GM21737 (cell line): Measurements from ENCODE around the gene ERLEC1.
"Not testable (repeated sequence)": the region's sequence is repeated elsewhere in the genome, so short reads cannot be mapped to it uniquely, and the experiment has no call there.

Experiments
- ATAC-seq: cut with Tn5 transposase; IDR thresholded peaks from one replicate; pipeline ENCODE4 v1.9.1; 2021; ENCODE audit warnings: mild to moderate bottlenecking, moderate library complexity; ENCODE audit not compliant: unreplicated experiment

Gene ERLEC1, protein sequence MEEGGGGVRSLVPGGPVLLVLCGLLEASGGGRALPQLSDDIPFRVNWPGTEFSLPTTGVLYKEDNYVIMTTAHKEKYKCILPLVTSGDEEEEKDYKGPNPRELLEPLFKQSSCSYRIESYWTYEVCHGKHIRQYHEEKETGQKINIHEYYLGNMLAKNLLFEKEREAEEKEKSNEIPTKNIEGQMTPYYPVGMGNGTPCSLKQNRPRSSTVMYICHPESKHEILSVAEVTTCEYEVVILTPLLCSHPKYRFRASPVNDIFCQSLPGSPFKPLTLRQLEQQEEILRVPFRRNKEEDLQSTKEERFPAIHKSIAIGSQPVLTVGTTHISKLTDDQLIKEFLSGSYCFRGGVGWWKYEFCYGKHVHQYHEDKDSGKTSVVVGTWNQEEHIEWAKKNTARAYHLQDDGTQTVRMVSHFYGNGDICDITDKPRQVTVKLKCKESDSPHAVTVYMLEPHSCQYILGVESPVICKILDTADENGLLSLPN

DNA sequence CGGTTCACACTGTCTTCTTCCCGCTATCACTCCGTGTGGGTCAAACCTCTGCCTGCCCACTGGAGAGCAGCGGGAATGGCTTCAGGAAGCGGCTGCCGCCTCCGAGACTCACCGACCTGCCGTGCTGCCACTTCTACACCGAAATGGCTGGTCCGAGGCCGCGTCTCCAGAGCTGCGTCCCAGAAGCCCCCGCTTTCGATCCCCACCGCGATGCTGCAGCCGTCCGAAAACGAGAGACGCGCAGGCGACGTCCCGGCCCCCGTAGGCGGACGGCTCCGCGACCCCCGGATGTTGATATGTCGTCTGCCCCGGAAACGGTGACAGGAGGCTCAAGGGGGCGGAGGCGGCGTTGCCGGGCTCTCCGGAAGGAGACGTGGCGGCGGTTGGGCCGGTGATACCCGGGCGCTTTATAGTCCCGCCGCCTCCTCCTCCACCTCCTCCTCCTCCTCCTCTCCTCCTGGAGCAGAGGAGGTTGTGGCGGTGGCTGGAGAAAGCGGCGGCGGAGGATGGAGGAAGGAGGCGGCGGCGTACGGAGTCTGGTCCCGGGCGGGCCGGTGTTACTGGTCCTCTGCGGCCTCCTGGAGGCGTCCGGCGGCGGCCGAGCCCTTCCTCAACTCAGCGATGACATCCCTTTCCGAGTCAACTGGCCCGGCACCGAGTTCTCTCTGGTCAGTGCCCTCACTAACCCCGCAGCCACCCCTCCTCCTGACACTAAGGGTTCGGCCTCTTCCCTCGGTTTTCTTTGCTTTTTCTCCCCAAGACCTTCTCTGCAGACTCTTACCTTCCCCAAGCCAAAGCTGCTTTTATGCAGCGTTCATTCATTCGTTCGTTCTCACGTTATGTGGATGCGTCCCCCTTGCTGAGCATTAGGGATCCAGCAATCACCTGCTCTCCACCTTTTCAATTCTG, at the start of gene ERLEC1, which contains the start of gene ASB3:
Gene ERLEC1, plus strand, starts transcription at position 340 of the 909 bp plus-strand sequence. Its CDS starts 167 bp downstream, at position 507.
Gene ASB3, minus strand, starts transcription at position 249 of the 909 bp plus-strand sequence. CDS start 21,381 bp downstream, outside the sequence.
- ATAC-seq: peak; percentile 95

DNA sequence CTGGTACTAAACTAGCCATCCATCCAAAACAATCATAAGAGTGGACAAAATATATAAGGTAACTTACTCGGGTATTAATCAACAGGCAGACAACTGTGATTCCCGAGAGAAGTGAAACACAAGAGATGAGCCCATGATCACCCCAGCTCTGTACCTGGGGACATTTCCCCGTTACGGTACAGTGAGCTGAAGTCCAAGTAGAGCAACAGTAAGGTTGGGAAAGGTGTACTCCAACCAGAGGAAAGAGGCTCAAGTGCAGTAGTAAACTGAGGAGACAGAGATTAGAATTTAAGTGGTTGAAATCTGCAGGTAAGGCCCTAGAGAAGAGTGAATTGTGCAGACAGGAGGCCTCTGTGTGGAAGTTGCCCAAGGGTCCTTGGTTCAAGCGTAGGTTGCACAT, 49.8 kb upstream of the ERLEC1 start:
- ATAC-seq: no peak

DNA sequence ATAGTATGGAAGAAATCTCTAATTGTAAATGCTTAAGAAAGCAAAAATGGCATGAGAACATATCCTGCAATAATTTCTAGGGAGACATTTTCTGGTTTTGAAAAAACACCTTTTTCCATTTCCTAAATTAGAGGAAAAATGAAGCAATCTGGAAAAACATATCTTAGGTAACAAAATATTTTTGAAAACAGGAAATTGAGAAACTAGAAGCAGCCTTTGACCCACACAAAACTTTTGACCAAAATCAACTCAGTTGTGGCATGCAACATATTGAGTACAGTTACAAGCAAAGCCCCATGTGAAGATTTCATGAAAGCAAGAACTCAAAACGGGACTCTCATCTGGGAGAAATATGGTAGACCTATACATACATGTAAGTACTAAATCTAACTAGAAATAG, 47.8 kb upstream of the ERLEC1 start:
- no peak for ATAC-seq

DNA sequence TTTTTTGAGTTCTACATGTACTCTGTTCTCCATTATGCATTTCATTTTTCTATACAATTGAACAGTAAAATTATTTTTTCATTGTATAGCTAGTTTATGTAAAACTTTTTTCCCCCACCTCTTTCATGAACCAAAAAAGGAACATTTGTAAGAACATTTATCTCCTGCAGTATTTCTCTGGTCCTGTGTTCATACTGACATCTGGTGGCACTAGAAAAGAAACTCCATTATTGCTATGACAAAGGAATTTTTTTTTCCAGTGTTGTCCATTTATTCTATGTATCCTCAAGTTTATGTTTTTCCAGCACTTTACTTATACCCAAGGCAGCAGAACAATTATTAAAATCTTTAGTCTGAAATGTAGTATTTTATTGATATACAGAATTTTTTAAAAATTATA, 46.7 kb upstream of the ERLEC1 start:
- ATAC-seq: no peak

GRCh38 chr2:53744395-53745065, 42.3 kb upstream of the ERLEC1 start:
- no peak for ATAC-seq

DNA sequence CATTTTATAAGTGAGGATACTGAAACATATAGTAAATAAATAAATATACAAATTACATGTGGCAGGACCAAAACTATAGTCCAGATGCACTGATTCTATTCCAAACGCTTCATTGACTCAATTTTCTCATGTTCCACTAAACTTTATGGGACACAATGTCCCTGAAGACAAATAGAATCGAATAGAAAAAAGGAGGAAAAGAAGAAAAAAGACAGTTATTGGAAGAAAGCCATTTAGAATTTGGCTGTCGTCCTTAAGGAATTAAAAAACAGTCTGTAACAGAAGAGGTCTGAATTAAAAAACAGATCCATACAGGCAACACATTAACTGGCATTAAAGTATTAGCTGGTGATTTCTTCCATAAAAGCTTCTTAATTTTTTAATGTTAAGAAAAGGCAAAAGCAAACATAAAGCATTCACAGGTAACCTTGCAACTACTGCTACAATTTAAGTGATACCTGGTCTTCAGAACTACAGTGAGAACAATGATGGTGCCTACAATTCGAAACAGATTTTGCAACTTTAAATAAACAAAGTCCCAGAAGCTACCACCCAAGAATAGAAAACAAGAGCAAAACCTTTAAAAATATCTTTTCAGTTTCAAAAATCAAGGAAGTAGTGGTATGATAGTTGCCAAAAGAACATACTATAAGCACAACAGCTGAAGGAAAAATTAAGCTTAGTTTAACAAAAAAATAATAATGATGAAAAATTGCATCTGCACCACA, 36.6 kb upstream of the ERLEC1 start:
- no peak for ATAC-seq

GRCh38 chr2:53751728-53752127, 35.1 kb upstream of the ERLEC1 start:
- peak; percentile 81 for ATAC-seq

GRCh38 chr2:53752385-53752784, 34.5 kb upstream of the ERLEC1 start:
- no peak for ATAC-seq

- no peak for ATAC-seq
These were observed 33.8 kb upstream of the ERLEC1 start for GRCh38 chr2:53753041-53753440.

DNA sequence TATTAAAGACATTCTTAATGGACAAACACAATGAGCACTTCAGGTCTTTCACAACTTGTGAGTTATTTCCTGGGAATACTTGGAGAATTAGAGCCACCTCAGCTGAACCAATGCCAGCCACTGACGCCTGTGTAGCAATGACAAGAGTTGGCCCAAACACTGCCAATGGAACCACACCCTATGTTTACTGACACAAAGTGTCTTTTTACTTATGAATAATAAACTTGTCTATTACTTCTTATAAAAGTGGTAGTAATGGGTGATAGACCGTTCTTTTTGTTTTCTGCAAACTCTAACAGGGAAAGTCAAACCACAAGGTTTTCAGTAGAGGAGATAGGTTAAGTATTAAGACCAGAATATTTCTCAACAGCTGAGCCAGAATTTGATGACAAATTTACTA, 31.7 kb upstream of the ERLEC1 start:
- ATAC-seq: no peak

DNA sequence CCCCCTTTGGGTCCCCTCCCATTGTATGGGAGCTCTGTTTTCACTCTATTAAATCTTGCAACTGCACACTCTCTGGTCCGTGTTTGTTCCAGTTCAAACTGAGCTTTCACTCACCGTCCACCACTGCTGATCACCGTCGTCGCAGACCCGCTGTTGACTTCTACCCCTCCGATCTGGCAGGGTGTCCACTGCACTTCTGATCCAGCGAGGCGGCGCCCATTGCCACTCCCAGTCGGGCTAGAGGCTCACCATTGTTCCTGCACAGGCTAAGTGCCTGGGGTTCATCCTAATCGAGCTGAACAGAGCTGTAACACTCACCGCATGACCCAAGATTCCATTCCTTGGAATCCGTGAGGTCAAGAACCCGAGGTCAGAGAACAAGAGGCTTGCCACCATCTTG, 30.2 kb upstream of the ERLEC1 start:
- ATAC-seq: no peak

DNA sequence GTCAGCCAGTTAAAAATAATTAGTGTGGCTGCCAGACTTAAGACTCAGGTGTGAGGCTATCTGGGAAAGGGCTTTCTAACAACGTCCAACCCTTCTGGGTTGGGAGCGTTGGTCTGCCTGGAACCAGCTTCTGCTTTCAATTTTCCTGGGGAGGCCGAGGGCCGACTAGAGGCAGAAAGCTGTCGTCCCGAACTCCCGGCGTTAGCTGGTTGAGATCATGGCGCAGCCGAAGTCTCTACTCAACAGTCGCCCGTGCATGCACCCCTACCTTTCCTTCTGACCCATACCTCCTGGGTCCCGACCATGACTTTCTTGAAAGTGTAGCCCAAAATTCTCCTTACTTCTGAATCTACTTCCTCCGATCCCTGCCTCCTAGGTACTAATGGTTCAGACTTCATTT, 29.6 kb upstream of the ERLEC1 start:
- ATAC-seq: not testable (repeated sequence)

DNA sequence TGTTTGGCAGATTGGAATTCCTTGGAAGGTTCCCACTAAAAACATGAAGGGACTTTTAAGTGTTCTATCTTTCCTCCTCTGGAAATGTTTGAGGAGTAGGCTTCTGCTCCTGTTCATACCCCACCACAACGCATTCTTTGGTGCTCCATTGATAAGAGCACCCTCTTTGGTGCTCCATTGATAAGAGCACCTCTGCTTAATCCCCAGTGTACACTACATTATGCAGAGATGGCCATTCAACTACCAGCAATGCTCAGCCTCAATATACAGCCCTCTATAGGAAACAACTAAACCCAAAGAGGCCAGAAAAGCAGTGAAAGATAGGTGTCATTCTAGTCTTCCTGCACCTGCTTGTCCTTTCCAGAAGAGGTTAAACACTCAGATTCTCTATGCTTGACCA, 21.1 kb upstream of the ERLEC1 start:
- no peak for ATAC-seq

- ATAC-seq: peak; percentile 91
These were observed 19.2 kb upstream of the ERLEC1 start, which contains the start of gene CHAC2 for GRCh38 chr2:53767405-53768241. CHAC2 (plus strand) TSS chr2:53767804; CDS start chr2:53767887, 83 bp downstream.

DNA sequence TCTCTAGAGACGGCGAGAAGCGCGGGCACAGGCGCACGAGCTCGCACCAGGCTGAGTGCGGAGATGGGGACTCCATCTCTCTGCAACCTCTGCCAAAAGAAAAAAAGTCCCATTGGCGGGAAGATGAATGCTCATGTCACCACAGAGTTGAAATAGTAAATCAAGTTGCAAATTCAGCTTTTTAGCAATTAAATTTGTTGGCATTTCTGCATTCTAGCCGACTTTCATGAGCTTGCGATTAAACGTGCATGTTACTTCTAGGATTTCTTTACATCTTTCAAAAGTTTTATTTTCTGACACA, 18.7 kb upstream of the ERLEC1 start:
- ATAC-seq: peak; percentile 34

- ATAC-seq: no peak
These were observed 17.4 kb upstream of the ERLEC1 start for GRCh38 chr2:53769318-53769945.

- no peak for ATAC-seq
These were observed 16.6 kb upstream of the ERLEC1 start for GRCh38 chr2:53770264-53770663.

GRCh38 chr2:53777134-53777533, 9.7 kb upstream of the ERLEC1 start:
- ATAC-seq: no peak

- ATAC-seq: no peak
These were observed 8.2 kb upstream of the ERLEC1 start for GRCh38 chr2:53778536-53779162.
